SK-N-SH (cell line): ENCODE data around the gene SCAF11. TPM values are rescaled to one million over a fixed set of nuclear protein-coding genes. Genes with fewer than 3 reads are reported as not detected.

ENCODE experiments used
- CTCF ChIA-PET: fragments of 300-600, 350-600 bp; formaldehyde crosslinking; extraction: SDS; loops from one replicate; lab custom pipeline; 2021; lab: Yijun Ruan, JAX
- POLR2A ChIA-PET: fragments of 350-600 bp; sonication (Branson Sonifier 250); formaldehyde crosslinking; extraction: SDS; loops from one replicate; lab custom pipeline; 2020; ENCODE audit warnings: antibody characterized with exemption, inconsistent platforms; lab: Yijun Ruan, JAX
- DNase-seq: peaks from one replicate; pipeline ENCODE4 v3.0.0; 2012
- H2AFZ ChIP-seq: fragments of 200-600 bp; sonication (generic); 2 replicates; pipeline ENCODE4 v1.8.1; 2016; ENCODE audit warnings: antibody characterized with exemption, mild to moderate bottlenecking, low read depth
- H3F3A ChIP-seq: fragments of 200-600 bp; sonication (generic); replicated peaks from 2 replicates; pipeline ENCODE3; 2016; ENCODE audit warnings: antibody characterized with exemption, mild to moderate bottlenecking; ENCODE audit not compliant: insufficient read depth
- H3K27ac ChIP-seq, 2 experiments: fragments of 200-500 bp in 1 of 2; fragments of 200-600 bp in 1 of 2; sonication (Bioruptor generic) in 1 of 2; sonication (generic), shearing (Covaris generic) in 1 of 2; 2 replicates each; pipeline versions ENCODE4 v1.5.1 to v1.6.1; 2014 to 2016; ENCODE audit warnings: low read depth in 2 of 2, inconsistent platforms in 1 of 2, low read length in 1 of 2, mild to moderate bottlenecking in 1 of 2, mixed read lengths in 1 of 2
- H3K27me3 ChIP-seq: fragments of 200-600 bp; sonication (generic), shearing (Covaris generic); 2 replicates; pipeline ENCODE4 v1.6.1; 2016; ENCODE audit warnings: mixed run types; ENCODE audit not compliant: insufficient read depth
- H3K36me3 ChIP-seq, 2 experiments: fragments of 200-500 bp in 1 of 2; fragments of 200-600 bp in 1 of 2; sonication (Bioruptor generic) in 1 of 2; sonication (generic) in 1 of 2; replicated peaks in 1 of 2; 2 replicates each; pipeline versions ENCODE3 to v1.5.1; 2014 to 2016; ENCODE audit warnings: low read length in 1 of 2, mild to moderate bottlenecking in 1 of 2; ENCODE audit not compliant: insufficient read depth in 2 of 2, control insufficient read depth in 1 of 2
- H3K4me1 ChIP-seq, 2 experiments: fragments of 200-500 bp in 1 of 2; fragments of 200-600 bp in 1 of 2; sonication (Bioruptor generic) in 1 of 2; sonication (generic), shearing (Covaris generic) in 1 of 2; 2 replicates each; pipeline versions ENCODE4 v1.5.1 to v1.6.1; 2014 to 2016; ENCODE audit warnings: low read depth in 1 of 2, low read length in 1 of 2, mixed run types in 1 of 2; ENCODE audit not compliant: insufficient read depth in 2 of 2, control insufficient read depth in 1 of 2
- H3K4me2 ChIP-seq: fragments of 200-600 bp; sonication (generic), shearing (Covaris generic); 2 replicates; pipeline ENCODE4 v1.6.1; 2017; ENCODE audit warnings: mixed run types
- H3K4me3 ChIP-seq, 2 experiments: fragments of 200-500 bp in 1 of 2; fragments of 200-600 bp in 1 of 2; sonication (Bioruptor generic) in 1 of 2; sonication (generic), shearing (Covaris generic) in 1 of 2; 2 replicates each; pipeline versions ENCODE4 v1.5.1 to v1.8.1; 2014 to 2016; ENCODE audit warnings: low read depth in 2 of 2, inconsistent platforms in 1 of 2, low read length in 1 of 2, mild to moderate bottlenecking in 1 of 2, mixed read lengths in 1 of 2, moderate library complexity in 1 of 2
- H3K79me2 ChIP-seq: fragments of 200-600 bp; sonication (generic); 2 replicates; pipeline ENCODE4 v1.8.1; 2017; ENCODE audit warnings: mild to moderate bottlenecking; ENCODE audit not compliant: insufficient read depth
- H3K9ac ChIP-seq: fragments of 200-600 bp; sonication (generic); 2 replicates; pipeline ENCODE4 v1.6.1; 2017; ENCODE audit warnings: mixed run types
- H3K9me2 ChIP-seq: fragments of 200-600 bp; sonication (generic); 2 replicates; pipeline ENCODE4 v1.6.1; 2017; ENCODE audit warnings: mixed run types
- H3K9me3 ChIP-seq: fragments of 200-600 bp; sonication (generic); 2 replicates; pipeline ENCODE4 v1.6.1; 2017; ENCODE audit warnings: mixed run types, mild to moderate bottlenecking, moderate library complexity
- H4K20me1 ChIP-seq: fragments of 200-600 bp; sonication (generic); 2 replicates; pipeline ENCODE4 v1.6.1; 2017; ENCODE audit warnings: mild to moderate bottlenecking, mixed run types; ENCODE audit not compliant: insufficient read depth
- JUND ChIP-seq: IDR thresholded peaks from 2 replicates; pipeline ENCODE4 v1.4.0; 2012
- MAX ChIP-seq: IDR thresholded peaks from 2 replicates; pipeline ENCODE4 v1.4.0; 2012; ENCODE audit warnings: low read depth
- REST ChIP-seq: IDR thresholded peaks from 2 replicates; pipeline ENCODE4 v1.6.1; 2012; ENCODE audit warnings: mild to moderate bottlenecking, low read depth, low read length, moderate library complexity
- RFX5 ChIP-seq: IDR thresholded peaks from 2 replicates; pipeline ENCODE4 v1.6.1; 2012; ENCODE audit warnings: mild to moderate bottlenecking, improper control_type of control experiment, low read length
- TAF1 ChIP-seq: IDR thresholded peaks from 2 replicates; pipeline ENCODE4 v1.6.1; 2012; ENCODE audit warnings: low read depth, mild to moderate bottlenecking, low read length, moderate library complexity, borderline replicate concordance
- TCF12 ChIP-seq: IDR thresholded peaks from 2 replicates; pipeline ENCODE4 v1.4.0; 2012
- TEAD4 ChIP-seq: IDR thresholded peaks from 2 replicates; pipeline ENCODE4 v1.4.0; 2012; ENCODE audit warnings: mild to moderate bottlenecking, borderline replicate concordance; ENCODE audit not compliant: insufficient read depth
- ZBTB33 ChIP-seq: IDR thresholded peaks from 2 replicates; pipeline ENCODE4 v1.4.0; 2012; ENCODE audit warnings: low read depth, borderline replicate concordance
- WGBS: methylation state at CpG from one replicate; pipeline ENCODE4 v1.1.6; 2017; ENCODE audit warnings: low lambda C conversion rate; 5-methylcytosine and 5-hydroxymethylcytosine counted together
- polyA plus RNA-seq, 3 experiments: library from polyadenylated mRNA; depleted of rRNA; stranded (reverse); fragments of >200 nt; gene quantifications; 2 replicates each; pipeline ENCODE4 v1.2.3, GENCODE V29; 2012

The SCAF11 gene
- polyA plus RNA-seq, 1 of the 3 experiments (the other 2 are of a cell fraction), result 26.1 TPM

- POLR2A ChIA-PET, result no interaction called here
- WGBS, result 85% methylated on average over 7 of the region's 7 CpGs
These were observed 9.1 kb downstream of the SCAF11 start for GRCh38 chr12:45981075-45981837.

More at GRCh38 chr12:45981075-45981837, 9.1 kb downstream of the SCAF11 start:
- no peak overlapping the region for H3K9ac ChIP-seq
- no peak for TF ChIP-seq REST
- TF ChIP-seq RFX5, result no peak
- TF ChIP-seq ZBTB33, result no peak
- TF ChIP-seq TEAD4, result no peak
- TF ChIP-seq JUND, result no peak
- no peak for TF ChIP-seq TAF1
- TF ChIP-seq MAX, result no peak
- TF ChIP-seq TCF12, result no peak
- no peak overlapping the region for H3K4me3 ChIP-seq
- no peak for DNase-seq
- CTCF ChIA-PET, result interaction anchor here (1.0 to 1.6 kb wide), 2 partner anchors 10 kb away, joined by 3 to 8 read pairs; no protein-coding TSS in a partner anchor
- H3K4me1 ChIP-seq, result peaks cover 3 to 12% of the 10 kb centered on the region in 2 experiments; a peak in 1 of 4 replicates
- no peaks in the 10 kb centered on the region for H3K9me3 ChIP-seq
- H4K20me1 ChIP-seq, result peaks cover 92% of the 10 kb centered on the region
- H3K79me2 ChIP-seq, result peaks cover 100% of the 10 kb centered on the region
- no peak overlapping the region for H3K27ac ChIP-seq
- no peaks in the 10 kb centered on the region for H3K9me2 ChIP-seq
- H3K27me3 ChIP-seq, result no peaks in the 10 kb centered on the region
- H3K36me3 ChIP-seq, result peaks cover 16 to 19% of the 10 kb centered on the region in 2 experiments
- H2AFZ ChIP-seq, result no peak overlapping the region
- no peak overlapping the region for H3K4me2 ChIP-seq
- H3F3A ChIP-seq, result no peaks in the 10 kb centered on the region
